ENCODE results near the gene TRIP11. TPM values are rescaled to one million over a fixed set of nuclear protein-coding genes. Genes with fewer than 3 reads are reported as not detected.

The TRIP11 gene
- total and polyA plus RNA-seq, 5 experiments from 2014 or later = 31.4 to 76.3 (median 57.6) TPM

- no peaks in the 10 kb centered on the region for H3K9me3 Mint-ChIP-seq
- H3K36me3 Mint-ChIP-seq = peaks cover 0 to 70% (median 15%) of the 10 kb centered on the region in 3 donors
- no peak overlapping the region for H3K4me3 Mint-ChIP-seq
- H3K27ac Mint-ChIP-seq = peak overlapping the region in 9 of 10 donors; percentile 4 to 83 (median 46)
- no peaks in the 10 kb centered on the region for H3K27me3 Mint-ChIP-seq
- DNase-seq (no peak), ATAC-seq (no peak)
- H3K4me1 Mint-ChIP-seq = peaks cover 11 to 23% (median 12%) of the 10 kb centered on the region in 4 donors
- POLR2A ChIA-PET = interaction anchor here (0.6 kb wide), 1 partner anchor 106 kb away, joined by 5 read pairs; no protein-coding TSS in a partner anchor
These were observed 68.6 kb downstream of the TRIP11 start for GRCh38 chr14:91971188-91971778.

- no peaks in the 10 kb centered on the region for H3K27me3 Mint-ChIP-seq
- POLR2A ChIA-PET = no interaction called here
- peaks cover 11 to 23% (median 13%) of the 10 kb centered on the region in 4 donors for H3K4me1 Mint-ChIP-seq
- peak; percentile 98 to 99 for ATAC-seq
- peak; percentile 6 to 79 (median 37) for DNase-seq
- H3K9me3 Mint-ChIP-seq = no peaks in the 10 kb centered on the region
- peak overlapping the region in 8 of 10 donors; percentile 17 to 76 (median 56) for H3K4me3 Mint-ChIP-seq
- peak overlapping the region; percentile 78 to 95 (median 87) for H3K27ac Mint-ChIP-seq
- H3K36me3 Mint-ChIP-seq = peaks cover 0 to 51% (median 12%) of the 10 kb centered on the region in 3 donors
These were observed 71.6 kb downstream of the TRIP11 start for GRCh38 chr14:91968280-91968679.

DNA sequence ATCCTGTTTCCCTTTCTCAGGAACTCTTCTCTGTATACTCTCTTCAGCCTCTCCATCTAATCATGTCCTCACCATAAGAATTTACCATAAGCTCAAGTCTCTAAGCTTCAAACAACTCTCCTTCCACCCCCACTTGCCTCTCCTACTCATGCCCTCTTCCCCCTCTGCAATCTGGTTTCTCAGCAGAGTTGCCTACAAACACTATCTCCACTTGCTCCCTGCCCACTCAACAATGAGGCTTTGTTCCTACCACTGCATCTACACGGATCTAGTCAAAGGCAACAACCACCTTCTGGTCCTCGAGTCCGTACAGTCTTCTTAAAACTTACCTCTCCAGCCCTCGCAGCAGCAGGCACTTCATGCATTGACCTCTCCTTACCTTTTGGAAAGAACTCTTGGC, 75.1 kb downstream of the TRIP11 start:
- POLR2A ChIA-PET = interaction anchor here (1.2 kb wide), 1 partner anchor 11 kb away, joined by 3 read pairs; no protein-coding TSS in a partner anchor
- DNase-seq = no peak
- peaks cover 0 to 20% (median 0%) of the 10 kb centered on the region in 3 donors for H3K36me3 Mint-ChIP-seq

GRCh38 chr14:91964011-91964410, 75.8 kb downstream of the TRIP11 start:
- H3K4me1 Mint-ChIP-seq = peaks cover 8 to 16% (median 11%) of the 10 kb centered on the region in 4 donors
- no peaks in the 10 kb centered on the region for H3K9me3 Mint-ChIP-seq
- no peak for DNase-seq
- ATAC-seq = no peak
- H3K36me3 Mint-ChIP-seq = peaks cover 0 to 13% (median 0%) of the 10 kb centered on the region in 3 donors
- H3K27ac Mint-ChIP-seq = peak overlapping the region in 1 of 10 donors; percentile 45
- no peaks in the 10 kb centered on the region for H3K27me3 Mint-ChIP-seq
- H3K4me3 Mint-ChIP-seq = no peak overlapping the region
- POLR2A ChIA-PET = no interaction called here

More for the DNA sequence above, 75.1 kb downstream of the TRIP11 start:
- peaks cover 10 to 23% (median 12%) of the 10 kb centered on the region in 4 donors for H3K4me1 Mint-ChIP-seq
- H3K9me3 Mint-ChIP-seq = no peaks in the 10 kb centered on the region
- no peaks in the 10 kb centered on the region for H3K27me3 Mint-ChIP-seq
- no peak for ATAC-seq
- H3K4me3 Mint-ChIP-seq = no peak overlapping the region
- H3K27ac Mint-ChIP-seq = peak overlapping the region in 3 of 10 donors; percentile 4 to 68 (median 37)

GRCh38 chr14:91963465-91963864, 76.4 kb downstream of the TRIP11 start:
- peaks cover 0 to 8% (median 0%) of the 10 kb centered on the region in 3 donors for H3K36me3 Mint-ChIP-seq
- H3K27me3 Mint-ChIP-seq = no peaks in the 10 kb centered on the region
- no peaks in the 10 kb centered on the region for H3K9me3 Mint-ChIP-seq
- H3K27ac Mint-ChIP-seq = no peak overlapping the region
- no peak for DNase-seq
- no peak overlapping the region for H3K4me3 Mint-ChIP-seq
- peaks cover 3 to 11% (median 6%) of the 10 kb centered on the region in 4 donors for H3K4me1 Mint-ChIP-seq
- POLR2A ChIA-PET = no interaction called here
- no peak for ATAC-seq

- H3K27me3 Mint-ChIP-seq = no peaks in the 10 kb centered on the region
These were observed 78.3 kb downstream of the TRIP11 start for GRCh38 chr14:91961297-91962220.

GRCh38 chr14:91957876-91958313, 82.0 kb downstream of the TRIP11 start:
- POLR2A ChIA-PET = no interaction called here
- Mint-ChIP-seq H3K27ac (no peak overlapping the region), H3K4me3 (no peak overlapping the region), H3K27me3 (peaks cover 0 to 9% (median 3%) of the 10 kb centered on the region in 5 donors), H3K9me3 (no peaks in the 10 kb centered on the region), H3K4me1 (peaks cover 0 to 3% (median 0%) of the 10 kb centered on the region in 4 donors), H3K36me3 (no peaks in the 10 kb centered on the region)
- no peak for ATAC-seq
- no peak for DNase-seq

More at GRCh38 chr14:91961297-91962220, 78.3 kb downstream of the TRIP11 start:
- POLR2A ChIA-PET = interaction anchor here (0.7 kb wide), 1 partner anchor 215 kb away, joined by 6 read pairs; no protein-coding TSS in a partner anchor
- Mint-ChIP-seq H3K4me1 (peaks cover 0 to 3% (median 0%) of the 10 kb centered on the region in 4 donors), H3K27ac (no peak overlapping the region), H3K9me3 (no peaks in the 10 kb centered on the region), H3K36me3 (peaks cover 0 to 2% (median 0%) of the 10 kb centered on the region in 3 donors), H3K4me3 (no peak overlapping the region)
- DNase-seq (no peak), ATAC-seq (no peak)

GRCh38 chr14:91956616-91957015, 83.2 kb downstream of the TRIP11 start:
- H3K27me3 Mint-ChIP-seq = peaks cover 0 to 9% (median 3%) of the 10 kb centered on the region in 5 donors
- POLR2A ChIA-PET = no interaction called here

GRCh38 chr14:91955168-91955567, 84.7 kb downstream of the TRIP11 start:
- ATAC-seq = no peak
- no peak overlapping the region for H3K4me3 Mint-ChIP-seq
- POLR2A ChIA-PET = no interaction called here
- H3K9me3 Mint-ChIP-seq = no peaks in the 10 kb centered on the region
- H3K27me3 Mint-ChIP-seq = peaks cover 0 to 9% (median 3%) of the 10 kb centered on the region in 5 donors
- no peak overlapping the region for H3K27ac Mint-ChIP-seq
- no peak for DNase-seq
- H3K4me1 Mint-ChIP-seq = peaks cover 0 to 3% (median 0%) of the 10 kb centered on the region in 4 donors
- H3K36me3 Mint-ChIP-seq = no peaks in the 10 kb centered on the region

More at GRCh38 chr14:91956616-91957015, 83.2 kb downstream of the TRIP11 start:
- no peaks in the 10 kb centered on the region for H3K36me3 Mint-ChIP-seq
- no peak overlapping the region for H3K4me3 Mint-ChIP-seq
- DNase-seq (no peak), ATAC-seq (no peak)
- peak overlapping the region in 1 of 10 donors; percentile 5 for H3K27ac Mint-ChIP-seq
- H3K4me1 Mint-ChIP-seq = peaks cover 0 to 3% (median 0%) of the 10 kb centered on the region in 4 donors
- no peaks in the 10 kb centered on the region for H3K9me3 Mint-ChIP-seq

DNA sequence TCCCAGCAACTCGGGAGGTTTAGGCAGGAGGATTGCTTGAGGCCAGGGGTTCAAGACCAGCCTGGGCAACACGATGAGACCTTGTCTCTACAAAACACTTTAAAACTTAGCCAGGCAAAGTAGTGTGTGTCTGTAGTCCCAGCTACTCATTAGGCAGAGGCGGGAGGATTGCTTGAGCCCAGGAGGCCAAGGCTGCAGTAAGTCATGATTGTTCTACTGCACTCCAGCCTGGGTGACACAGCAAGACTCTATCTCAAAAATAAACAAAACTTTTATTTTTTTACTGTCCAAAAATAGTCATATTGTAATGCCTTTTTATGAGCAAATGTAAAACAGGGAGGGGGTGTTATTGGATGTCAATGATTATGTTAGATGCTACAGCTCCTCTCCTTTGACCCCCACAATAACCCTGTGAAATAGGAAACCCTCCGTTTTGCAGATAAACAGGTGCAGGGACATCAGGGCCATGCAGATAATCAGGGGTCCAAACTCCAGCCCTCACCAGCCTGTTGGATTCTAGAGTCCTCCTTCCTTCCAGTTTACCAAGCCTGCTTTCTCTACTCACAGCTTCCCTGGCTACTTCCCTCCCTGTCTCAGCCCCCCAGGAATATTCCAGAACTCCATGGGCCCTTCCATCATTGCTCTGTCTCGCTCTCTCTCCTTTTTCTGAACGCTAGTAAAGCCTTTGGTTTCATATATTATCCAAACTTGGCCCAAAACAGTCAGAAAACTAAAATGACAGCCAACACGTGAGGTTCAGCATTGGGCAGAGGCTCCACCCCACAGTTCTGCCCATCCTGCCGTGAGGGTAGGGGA, 86.5 kb downstream of the TRIP11 start:
- H3K4me1 Mint-ChIP-seq = peaks cover under 1 to 3% (median under 1%) of the 10 kb centered on the region in 4 donors
- H3K4me3 Mint-ChIP-seq = no peak overlapping the region
- no peak overlapping the region for H3K27ac Mint-ChIP-seq
- no peak for DNase-seq
- no peaks in the 10 kb centered on the region for H3K36me3 Mint-ChIP-seq
- ATAC-seq = no peak
- H3K27me3 Mint-ChIP-seq = peaks cover under 1 to 9% (median 3%) of the 10 kb centered on the region in 5 donors
- no peaks in the 10 kb centered on the region for H3K9me3 Mint-ChIP-seq
- POLR2A ChIA-PET = no interaction called here

DNA sequence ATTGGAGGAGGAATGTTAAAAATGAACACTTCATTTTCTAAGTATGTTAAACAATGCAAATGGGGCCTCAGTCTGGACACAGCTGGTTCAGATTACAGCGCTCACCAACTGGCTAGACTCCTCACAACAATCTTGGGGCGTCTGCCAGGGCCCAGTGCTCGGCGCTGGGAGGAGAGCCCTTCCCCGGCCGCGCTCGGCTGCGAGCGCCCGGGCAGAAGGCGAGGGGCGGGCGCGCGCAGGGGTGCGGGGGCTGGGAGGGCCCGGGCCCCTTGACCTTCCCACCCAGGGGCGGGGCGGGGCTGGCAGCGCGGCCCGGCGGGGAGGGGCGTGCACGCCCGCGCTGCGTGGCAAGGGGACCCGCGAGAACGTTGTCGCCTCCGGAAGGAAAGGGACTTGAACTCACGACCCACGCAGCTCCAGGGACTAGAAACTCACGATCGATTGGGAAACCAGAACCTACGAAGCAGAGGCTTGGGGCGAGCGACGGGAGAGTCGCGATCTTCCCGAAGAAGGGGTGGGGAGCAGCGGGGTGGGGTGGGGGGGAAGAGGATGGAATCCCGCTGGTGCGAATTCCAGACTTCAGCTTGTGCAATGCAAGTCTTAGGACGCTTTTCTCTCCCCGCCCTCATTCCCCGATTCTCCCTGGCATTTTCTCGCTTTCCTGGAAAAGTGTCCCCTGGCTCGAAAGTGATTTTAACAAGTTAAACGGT, 92.2 kb downstream of the TRIP11 start, which contains the start of gene FBLN5:
TSS of gene FBLN5 (minus strand) at position 220 of the 710 bp plus-strand sequence. CDS start 465 bp downstream, outside the sequence.
- H3K36me3 Mint-ChIP-seq = no peaks in the 10 kb centered on the region
- H3K4me1 Mint-ChIP-seq = peaks cover 12 to 26% (median 17%) of the 10 kb centered on the region in 4 donors
- POLR2A ChIA-PET = no interaction called here
- peaks cover 0 to 1% (median 0%) of the 10 kb centered on the region in 9 donors for H3K9me3 Mint-ChIP-seq
- H3K4me3 Mint-ChIP-seq = peak within 1 kb of the TSS; percentile 80 to 94 (median 89)
- ATAC-seq (peak; percentile 82 to 90), DNase-seq (peak in 7 of 10 donors; percentile 22 to 64 (median 30))
- H3K27me3 Mint-ChIP-seq = peaks cover 9 to 28% (median 20%) of the 10 kb centered on the region in 5 donors
- H3K27ac Mint-ChIP-seq = peak within 1 kb of the TSS in 6 of 10 donors; percentile 20 to 90 (median 78)

Measured in naive thymus-derived CD8-positive, alpha-beta T cell (primary cell).